ENCODE results near the gene TUBB.
A peak's percentile ranks its signal among the peaks of the same experiment; 100 is the strongest.

TUBB gene

GRCh38 chr6:30727920-30728553, 7.9 kb downstream of the TUBB start:
- Histone ChIP-seq H3K9ac (ENCODE audit: low read depth, low read length, poor library complexity, severe bottlenecking) (no peak overlapping the region), H3K9me3 (ENCODE audit: insufficient read depth, low read depth, low read length) (no peaks in the 10 kb centered on the region), H3K4me3 (ENCODE audit: low read length, poor library complexity, severe bottlenecking) (no peak overlapping the region), H3K4me2 (ENCODE audit: low read depth, low read length, poor library complexity, severe bottlenecking) (no peak overlapping the region), H3K4me1 (ENCODE audit: insufficient read depth, low read length, poor library complexity, severe bottlenecking) (peaks cover 23% of the 10 kb centered on the region), H3K79me2 (ENCODE audit: insufficient read depth, low read length) (peaks cover 49% of the 10 kb centered on the region), H3K9me2 (replicated peaks; ENCODE audit: low read depth, low read length) (no peaks in the 10 kb centered on the region), H3K27me3 (ENCODE audit: insufficient read depth, low read length, poor library complexity, severe bottlenecking) (no peaks in the 10 kb centered on the region), H3K36me3 (ENCODE audit: insufficient read depth, low read length) (peaks cover 56% of the 10 kb centered on the region), H4K20me1 (ENCODE audit: insufficient read depth, low read length, poor library complexity, severe bottlenecking) (peaks cover 53% of the 10 kb centered on the region), H2AFZ (ENCODE audit: low read length) (no peak overlapping the region), H3F3A (ENCODE audit: low read depth) (peaks cover 22% of the 10 kb centered on the region)
- TF ChIP-seq CTCF (conservative IDR thresholded peaks at IDR 0.05; ENCODE audit: low read length) (peak; percentile 20; the same call in 1 of the 2 replicates), EZH2phosphoT487 (IDR thresholded peaks at IDR 0.05; ENCODE audit: borderline replicate concordance) (no peak)

- Histone ChIP-seq H3K9ac (ENCODE audit: low read depth, low read length, poor library complexity, severe bottlenecking) (no peak overlapping the region), H3K9me2 (replicated peaks; ENCODE audit: low read depth, low read length) (no peaks in the 10 kb centered on the region), H3K9me3 (ENCODE audit: insufficient read depth, low read depth, low read length) (no peaks in the 10 kb centered on the region), H3K4me3 (ENCODE audit: low read length, poor library complexity, severe bottlenecking) (no peak overlapping the region), H3K4me2 (ENCODE audit: low read depth, low read length, poor library complexity, severe bottlenecking) (peak overlapping the region; percentile 0), H3K36me3 (ENCODE audit: insufficient read depth, low read length) (peaks cover 28% of the 10 kb centered on the region; the same call in 1 of the 2 replicates), H3F3A (ENCODE audit: low read depth) (peaks cover 7% of the 10 kb centered on the region), H2AFZ (ENCODE audit: low read length) (no peak overlapping the region), H4K20me1 (ENCODE audit: insufficient read depth, low read length, poor library complexity, severe bottlenecking) (peaks cover 29% of the 10 kb centered on the region), H3K27me3 (ENCODE audit: insufficient read depth, low read length, poor library complexity, severe bottlenecking) (no peaks in the 10 kb centered on the region), H3K79me2 (ENCODE audit: insufficient read depth, low read length) (peaks cover 25% of the 10 kb centered on the region), H3K4me1 (ENCODE audit: insufficient read depth, low read length, poor library complexity, severe bottlenecking) (peaks cover 5% of the 10 kb centered on the region)
- TF ChIP-seq EZH2phosphoT487 (IDR thresholded peaks at IDR 0.05; ENCODE audit: borderline replicate concordance) (no peak), CTCF (conservative IDR thresholded peaks at IDR 0.05; ENCODE audit: low read length) (peak; percentile 68)
Observed at GRCh38 chr6:30730601-30731435, 10.7 kb downstream of the TUBB start.

- Histone ChIP-seq H3F3A (ENCODE audit: low read depth) (no peaks in the 10 kb centered on the region; the same call in 1 of the 2 replicates), H3K79me2 (ENCODE audit: insufficient read depth, low read length) (peaks cover 24% of the 10 kb centered on the region; the same call in 1 of the 2 replicates), H3K36me3 (ENCODE audit: insufficient read depth, low read length) (peaks cover 19% of the 10 kb centered on the region; the same call in 1 of the 2 replicates), H4K20me1 (ENCODE audit: insufficient read depth, low read length, poor library complexity, severe bottlenecking) (peaks cover 23% of the 10 kb centered on the region), H3K9ac (ENCODE audit: low read depth, low read length, poor library complexity, severe bottlenecking) (no peak overlapping the region), H3K4me1 (ENCODE audit: insufficient read depth, low read length, poor library complexity, severe bottlenecking) (peaks cover 16% of the 10 kb centered on the region), H3K9me2 (replicated peaks; ENCODE audit: low read depth, low read length) (no peaks in the 10 kb centered on the region), H2AFZ (ENCODE audit: low read length) (no peak overlapping the region), H3K27me3 (ENCODE audit: insufficient read depth, low read length, poor library complexity, severe bottlenecking) (no peaks in the 10 kb centered on the region), H3K9me3 (ENCODE audit: insufficient read depth, low read depth, low read length) (no peaks in the 10 kb centered on the region), H3K4me3 (ENCODE audit: low read length, poor library complexity, severe bottlenecking) (no peak overlapping the region), H3K4me2 (ENCODE audit: low read depth, low read length, poor library complexity, severe bottlenecking) (no peak overlapping the region)
- TF ChIP-seq EZH2phosphoT487 (IDR thresholded peaks at IDR 0.05; ENCODE audit: borderline replicate concordance) (no peak), CTCF (conservative IDR thresholded peaks at IDR 0.05; ENCODE audit: low read length) (no peak)
Observed at GRCh38 chr6:30732237-30732943, 12.2 kb downstream of the TUBB start.

All from Loucy (cell line).